K562 (cell line): ENCODE data around the gene NCDN. TPM values are rescaled to one million over a fixed set of nuclear protein-coding genes. Genes with fewer than 3 reads are reported as not detected.

Source experiments
- ATF4 ChIP-seq: fragments of 450-650 bp; formaldehyde crosslinking; IDR thresholded peaks from 2 replicates; pipeline ENCODE4 v1.4.0; 2022; ENCODE audit warnings: mild to moderate bottlenecking, moderate library complexity
- ATF7 ChIP-seq: fragments of 450-650 bp; IDR thresholded peaks from 2 replicates; pipeline ENCODE4 v1.7.1; 2014; ENCODE audit warnings: mild to moderate bottlenecking, moderate library complexity
- CEBPG ChIP-seq, 3 experiments: fragments of 200-800 bp in 1 of 3; sonication (Bioruptor generic) in 1 of 3; sonication (generic) in 1 of 3; formaldehyde crosslinking in 1 of 3; IDR thresholded peaks in 2 of 3; conservative IDR thresholded peaks in 1 of 3; 2 replicates each; pipeline versions ENCODE4 v1.6.1 to v1.8.0; 2016 to 2022; ENCODE audit warnings: missing compliant biosample characterization in 2 of 3, missing genetic modification characterization in 2 of 3, mild to moderate bottlenecking in 1 of 3, missing genetic modification reagents in 1 of 3
- CTBP1 ChIP-seq: fragments of 450-650 bp; IDR thresholded peaks from 2 replicates; pipeline ENCODE4 v1.6.1; 2016; ENCODE audit warnings: borderline replicate concordance
- E2F8 ChIP-seq: fragments of 450-650 bp; IDR thresholded peaks from 2 replicates; pipeline ENCODE4 v1.7.1; 2018; ENCODE audit warnings: mild to moderate bottlenecking, low read depth; ENCODE audit not compliant: partially characterized antibody
- FOXK1 ChIP-seq: sonication (generic); formaldehyde crosslinking; IDR thresholded peaks from 2 replicates; pipeline ENCODE4 v1.8.0; 2022; ENCODE audit warnings: missing genetic modification reagents, mild to moderate bottlenecking, borderline replicate concordance
- GABPB2 ChIP-seq: fragments of 250-450 bp; sonication (Bioruptor Pico); conservative IDR thresholded peaks from 2 replicates; pipeline ENCODE4 v1.5.1; 2021; ENCODE audit warnings: mild to moderate bottlenecking
- MAFG ChIP-seq: fragments of 450-650 bp; conservative IDR thresholded peaks from 2 replicates; pipeline ENCODE4 v1.6.1; 2016; ENCODE audit warnings: missing genetic modification characterization, missing compliant biosample characterization
- MTA1 ChIP-seq: fragments of 450-650 bp; IDR thresholded peaks from 2 replicates; pipeline ENCODE4 v1.6.1; 2017; ENCODE audit warnings: borderline replicate concordance
- MYNN ChIP-seq, 2 experiments: sonication (generic); formaldehyde crosslinking in 1 of 2; IDR thresholded peaks; 2 replicates each; pipeline versions ENCODE4 v1.5.0 to v1.6.1; 2016 to 2020; ENCODE audit warnings: antibody characterized with exemption in 1 of 2, missing genetic modification reagents in 1 of 2
- SMARCA4 ChIP-seq: fragments of 450-650 bp; IDR thresholded peaks from 2 replicates; pipeline ENCODE4 v1.6.1; 2016
- ZNF124 ChIP-seq: sonication (generic); formaldehyde crosslinking; IDR thresholded peaks from 2 replicates; pipeline ENCODE4 v1.8.1; 2022; ENCODE audit warnings: missing genetic modification reagents
- ZNF324 ChIP-seq: fragments of 250-450 bp; sonication (Bioruptor Pico); IDR thresholded peaks from 2 replicates; pipeline ENCODE4 v1.4.0; 2020; ENCODE audit warnings: mild to moderate bottlenecking
- ZNF586 ChIP-seq: fragments of 450-650 bp; formaldehyde crosslinking; conservative IDR thresholded peaks from 2 replicates; pipeline ENCODE4 v1.4.0; 2020; ENCODE audit warnings: mild to moderate bottlenecking, moderate library complexity
- polyA plus RNA-seq, 8 experiments: library from polyadenylated mRNA; depleted of rRNA in 4 of 8; stranded (reverse) in 5 of 8; unstranded in 3 of 8; fragments of >200 nt; fragmentation: Nextera tagmentation in 2 of 8; fragmentation: Illumina TruSeq in 1 of 8; extraction: Ambion mirVana in 2 of 8; extraction: Trizol in 1 of 8; gene quantifications; 2 replicates each; pipeline versions ENCODE4 v1.2.1 to v1.2.3, GENCODE V29; 2011 to 2014; ENCODE audit warnings: inconsistent platforms in 1 of 8, missing spikeins in 1 of 8
- total RNA-seq, 7 experiments: library from RNA; depleted of rRNA in 6 of 7; stranded (reverse); fragments of >200 nt in 6 of 7; fragmentation: Illumina TruSeq in 2 of 7; extraction: Trizol in 2 of 7; gene quantifications; 2 replicates each; pipeline versions ENCODE4 v1.2.1 to v1.2.3, GENCODE V29; 2011 to 2021; ENCODE audit warnings: low replicate concordance in 1 of 7
- TF ChIP-seq, protein P1 (sequence below), 2 experiments: fragments of 450-650 bp in 1 of 2; sonication (generic) in 1 of 2; formaldehyde crosslinking in 1 of 2; IDR thresholded peaks; 2 replicates each; pipeline versions ENCODE4 v1.7.1 to v1.9.0; 2016 to 2022; ENCODE audit warnings: inconsistent platforms in 1 of 2, mild to moderate bottlenecking in 1 of 2, missing genetic modification reagents in 1 of 2

NCDN gene
- total and polyA plus RNA-seq, 9 of the 15 experiments (the other 6 are each of a cell fraction or from before 2014, with no cell fraction given): 1.9 to 35.1 (median 10.7) TPM

DNA sequence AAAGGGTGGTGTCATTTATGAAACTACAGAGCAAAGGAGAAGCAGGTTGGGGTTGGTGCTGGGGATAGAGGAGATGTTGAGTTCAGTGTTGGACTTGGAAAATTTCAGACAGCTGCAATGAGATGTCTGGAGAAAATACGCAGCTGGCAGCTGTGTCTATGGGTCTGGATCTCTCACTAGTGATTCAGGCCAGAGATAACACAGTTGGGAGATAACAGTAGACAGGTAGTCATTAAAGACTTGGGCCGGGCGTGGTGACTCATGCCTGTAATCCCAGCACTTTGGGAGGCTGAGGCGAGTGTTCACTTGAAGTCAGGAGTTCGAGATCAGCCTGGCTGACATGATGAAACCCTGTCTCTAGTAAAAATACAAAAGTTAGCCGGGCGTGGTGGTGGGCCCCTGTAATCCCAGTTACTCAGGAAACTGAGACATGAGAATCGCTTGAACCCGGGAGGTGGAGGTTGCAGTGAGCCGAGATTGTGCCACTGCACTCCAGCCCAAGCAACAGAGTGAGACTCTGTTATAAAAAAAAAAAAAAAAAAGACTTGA, 13.1 kb downstream of the NCDN start (continued):
- TF ChIP-seq, protein P1, sequence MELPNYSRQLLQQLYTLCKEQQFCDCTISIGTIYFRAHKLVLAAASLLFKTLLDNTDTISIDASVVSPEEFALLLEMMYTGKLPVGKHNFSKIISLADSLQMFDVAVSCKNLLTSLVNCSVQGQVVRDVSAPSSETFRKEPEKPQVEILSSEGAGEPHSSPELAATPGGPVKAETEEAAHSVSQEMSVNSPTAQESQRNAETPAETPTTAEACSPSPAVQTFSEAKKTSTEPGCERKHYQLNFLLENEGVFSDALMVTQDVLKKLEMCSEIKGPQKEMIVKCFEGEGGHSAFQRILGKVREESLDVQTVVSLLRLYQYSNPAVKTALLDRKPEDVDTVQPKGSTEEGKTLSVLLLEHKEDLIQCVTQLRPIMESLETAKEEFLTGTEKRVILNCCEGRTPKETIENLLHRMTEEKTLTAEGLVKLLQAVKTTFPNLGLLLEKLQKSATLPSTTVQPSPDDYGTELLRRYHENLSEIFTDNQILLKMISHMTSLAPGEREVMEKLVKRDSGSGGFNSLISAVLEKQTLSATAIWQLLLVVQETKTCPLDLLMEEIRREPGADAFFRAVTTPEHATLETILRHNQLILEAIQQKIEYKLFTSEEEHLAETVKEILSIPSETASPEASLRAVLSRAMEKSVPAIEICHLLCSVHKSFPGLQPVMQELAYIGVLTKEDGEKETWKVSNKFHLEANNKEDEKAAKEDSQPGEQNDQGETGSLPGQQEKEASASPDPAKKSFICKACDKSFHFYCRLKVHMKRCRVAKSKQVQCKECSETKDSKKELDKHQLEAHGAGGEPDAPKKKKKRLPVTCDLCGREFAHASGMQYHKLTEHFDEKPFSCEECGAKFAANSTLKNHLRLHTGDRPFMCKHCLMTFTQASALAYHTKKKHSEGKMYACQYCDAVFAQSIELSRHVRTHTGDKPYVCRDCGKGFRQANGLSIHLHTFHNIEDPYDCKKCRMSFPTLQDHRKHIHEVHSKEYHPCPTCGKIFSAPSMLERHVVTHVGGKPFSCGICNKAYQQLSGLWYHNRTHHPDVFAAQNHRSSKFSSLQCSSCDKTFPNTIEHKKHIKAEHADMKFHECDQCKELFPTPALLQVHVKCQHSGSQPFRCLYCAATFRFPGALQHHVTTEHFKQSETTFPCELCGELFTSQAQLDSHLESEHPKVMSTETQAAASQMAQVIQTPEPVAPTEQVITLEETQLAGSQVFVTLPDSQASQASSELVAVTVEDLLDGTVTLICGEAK (IDR thresholded peaks at IDR 0.05): no peak
- TF ChIP-seq, protein P1 (CRISPR knock-in tag; IDR thresholded peaks at IDR 0.05): no peak
- TF ChIP-seq ZNF586: no peak
- TF ChIP-seq SMARCA4: peak; percentile 72; the same call in 1 of the 2 replicates
- no peak for TF ChIP-seq GABPB2
- TF ChIP-seq ATF4 (CRISPR knock-in tag): no peak
- TF ChIP-seq MYNN (IDR thresholded peaks at IDR 0.05): no peak
- TF ChIP-seq MYNN (CRISPR knock-in tag; IDR thresholded peaks at IDR 0.05): no peak
- 0 out of 2 replicates have a peak, but pooled peaks have one; percentile 14 for TF ChIP-seq ATF7
- TF ChIP-seq MTA1: 0 out of 2 replicates have a peak, but pooled peaks have one; percentile 32
- TF ChIP-seq E2F8: no peak
- peak; percentile 67 for TF ChIP-seq MAFG
- TF ChIP-seq ZNF124 (CRISPR knock-in tag): no peak
- TF ChIP-seq CTBP1: peak; percentile 66; the same call in 1 of the 2 replicates
- TF ChIP-seq CEBPG (CRISPR knock-in tag; IDR thresholded peaks at IDR 0.05): 0 out of 2 replicates have a peak, but pooled peaks have one; percentile 23
- peak in 1 of 2 experiments; percentile 54; a peak in 1 of 4 replicates for TF ChIP-seq CEBPG (tag; conservative IDR thresholded peaks at IDR 0.05 in 1 of 2, IDR thresholded peaks at IDR 0.05 in 1 of 2)
- no peak for TF ChIP-seq FOXK1 (CRISPR knock-in tag)
- TF ChIP-seq ZNF324 (CRISPR knock-in tag): no peak
